Peyer's patch (tissue), 4 donors: ENCODE results near the gene PLAAT5. TPM values are rescaled to one million over a fixed set of nuclear protein-coding genes. Genes with fewer than 3 reads are reported as not detected.

Source experiments
- DNase-seq, 3 donors: peaks; one replicate each; pipeline ENCODE4 v3.0.0-alpha.2; 2017 to 2019
- H3K27ac ChIP-seq, 4 donors: fragments of 200-600 bp; sonication (generic); one replicate each; pipeline ENCODE4 v1.5.1; 2016 to 2019
- H3K27me3 ChIP-seq, 2 donors: fragments of 200-600 bp; sonication (generic); one replicate each; pipeline ENCODE4 v1.5.1; 2019
- H3K36me3 ChIP-seq, 3 donors: fragments of 200-600 bp; sonication (generic); one replicate each; pipeline ENCODE4 v1.5.1; 2016 to 2019
- H3K4me1 ChIP-seq, 4 donors: fragments of 200-600 bp; sonication (generic); one replicate each; pipeline ENCODE4 v1.5.1; 2016 to 2019
- H3K4me3 ChIP-seq, 4 donors: fragments of 200-600 bp; sonication (generic); 1 replicate in 3 of 4; 2 replicates in 1 of 4; pipeline ENCODE4 v1.5.1; 2016 to 2019; ENCODE audit warnings: mild to moderate bottlenecking in 1 of 4
- H3K9me3 ChIP-seq, 4 donors: fragments of 200-600 bp; sonication (generic); one replicate each; pipeline ENCODE4 v1.5.1; 2016 to 2019; ENCODE audit warnings: mild to moderate bottlenecking in 1 of 4
- POLR2A ChIP-seq, 2 donors: fragments of 450-650 bp; IDR thresholded peaks; one replicate each; pipeline ENCODE4 v1.5.1; 2017; ENCODE audit warnings: antibody characterized with exemption in 2 of 2, mild to moderate bottlenecking in 2 of 2, moderate library complexity in 2 of 2
- total RNA-seq, 4 donors: library from RNA; depleted of rRNA; stranded (reverse); fragments of >200 nt; gene quantifications; one replicate each; pipeline ENCODE4 v1.1.0, GENCODE V29; 2016
- TF ChIP-seq, protein P1 (sequence below), 6 experiments: fragments of 450-650 bp in 4 of 6; fragments of 200-600 bp in 2 of 6; sonication (generic) in 1 of 6; IDR thresholded peaks; one replicate each; pipeline ENCODE4 v1.5.1; 2017 to 2019; ENCODE audit warnings: antibody characterized with exemption in 6 of 6, mild to moderate bottlenecking in 3 of 6, moderate library complexity in 1 of 6

The PLAAT5 gene
- total RNA-seq, 4 donors from 2014 or later = 0.67 to 3.3 TPM; not detected in 2

DNA sequence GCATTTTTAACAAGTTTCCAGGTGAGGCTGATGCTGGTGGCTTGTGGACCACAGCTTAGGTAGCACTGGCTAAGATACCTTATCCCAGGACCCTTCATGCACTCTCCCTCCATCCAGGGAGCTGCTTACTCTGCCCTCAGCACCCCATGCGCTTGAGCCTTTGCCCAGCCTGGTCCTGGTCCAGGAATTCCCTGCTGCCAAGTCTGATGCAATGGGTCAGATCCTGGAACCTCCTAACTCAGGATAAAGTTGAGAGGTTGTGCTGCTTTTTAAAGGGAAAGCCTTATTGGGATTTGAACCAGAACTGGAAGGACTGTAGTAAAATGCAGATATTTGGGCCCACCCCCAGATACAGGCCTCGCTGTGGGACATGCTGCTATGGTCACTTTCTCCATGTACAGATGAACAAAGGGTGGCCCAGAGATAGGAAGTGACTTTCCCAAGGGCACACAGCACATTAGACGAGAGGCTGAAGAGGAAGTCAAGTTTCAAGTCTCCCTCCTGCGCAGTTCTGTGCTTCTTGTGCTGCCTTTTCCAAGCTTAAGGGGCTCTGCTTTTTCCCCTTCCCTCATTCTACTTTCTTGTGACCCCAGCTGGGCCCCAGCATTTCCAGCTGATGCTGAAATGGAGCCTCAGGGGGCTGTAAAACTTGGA, 14.1 kb upstream of the PLAAT5 start:
- DNase-seq = no peak

DNA sequence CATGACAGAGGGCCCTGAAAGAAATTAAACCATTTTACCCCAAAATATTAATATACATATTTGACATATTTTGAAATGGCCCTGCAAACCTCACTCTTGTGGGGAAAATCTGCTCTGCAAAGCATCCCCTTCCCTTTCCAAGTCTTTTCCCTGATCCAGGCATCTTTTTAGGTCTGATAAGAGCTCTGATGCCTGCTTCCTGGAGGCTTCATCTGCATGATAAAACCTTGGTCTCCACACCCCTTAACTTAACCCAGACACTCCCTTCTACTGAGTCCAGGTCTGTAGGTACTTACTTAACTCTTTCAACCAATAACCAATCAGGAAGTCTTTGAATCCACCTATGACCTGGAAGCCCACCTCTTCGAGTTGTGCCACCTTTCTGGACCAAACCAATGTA, 13.1 kb upstream of the PLAAT5 start:
- TF ChIP-seq, protein P1, sequence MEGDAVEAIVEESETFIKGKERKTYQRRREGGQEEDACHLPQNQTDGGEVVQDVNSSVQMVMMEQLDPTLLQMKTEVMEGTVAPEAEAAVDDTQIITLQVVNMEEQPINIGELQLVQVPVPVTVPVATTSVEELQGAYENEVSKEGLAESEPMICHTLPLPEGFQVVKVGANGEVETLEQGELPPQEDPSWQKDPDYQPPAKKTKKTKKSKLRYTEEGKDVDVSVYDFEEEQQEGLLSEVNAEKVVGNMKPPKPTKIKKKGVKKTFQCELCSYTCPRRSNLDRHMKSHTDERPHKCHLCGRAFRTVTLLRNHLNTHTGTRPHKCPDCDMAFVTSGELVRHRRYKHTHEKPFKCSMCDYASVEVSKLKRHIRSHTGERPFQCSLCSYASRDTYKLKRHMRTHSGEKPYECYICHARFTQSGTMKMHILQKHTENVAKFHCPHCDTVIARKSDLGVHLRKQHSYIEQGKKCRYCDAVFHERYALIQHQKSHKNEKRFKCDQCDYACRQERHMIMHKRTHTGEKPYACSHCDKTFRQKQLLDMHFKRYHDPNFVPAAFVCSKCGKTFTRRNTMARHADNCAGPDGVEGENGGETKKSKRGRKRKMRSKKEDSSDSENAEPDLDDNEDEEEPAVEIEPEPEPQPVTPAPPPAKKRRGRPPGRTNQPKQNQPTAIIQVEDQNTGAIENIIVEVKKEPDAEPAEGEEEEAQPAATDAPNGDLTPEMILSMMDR (IDR thresholded peaks at IDR 0.05) = no peak
- no peak for TF ChIP-seq POLR2A (IDR thresholded peaks at IDR 0.05)
- Histone ChIP-seq H3K9me3 (peaks cover 0 to 11% (median 3%) of the 10 kb centered on the region in 4 donors), H3K36me3 (no peaks in the 10 kb centered on the region), H3K4me3 (no peak overlapping the region), H3K27ac (no peak overlapping the region), H3K27me3 (no peaks in the 10 kb centered on the region), H3K4me1 (no peaks in the 10 kb centered on the region)
- no peak for DNase-seq

More for the DNA sequence above, 14.1 kb upstream of the PLAAT5 start:
- Histone ChIP-seq H3K36me3 (no peaks in the 10 kb centered on the region), H3K4me1 (no peaks in the 10 kb centered on the region), H3K27me3 (no peaks in the 10 kb centered on the region), H3K4me3 (no peak overlapping the region), H3K27ac (no peak overlapping the region), H3K9me3 (peaks cover 0 to 7% (median 2%) of the 10 kb centered on the region in 4 donors)
- TF ChIP-seq POLR2A (IDR thresholded peaks at IDR 0.05) = no peak
- TF ChIP-seq, protein P1 (IDR thresholded peaks at IDR 0.05) = no peak

DNA sequence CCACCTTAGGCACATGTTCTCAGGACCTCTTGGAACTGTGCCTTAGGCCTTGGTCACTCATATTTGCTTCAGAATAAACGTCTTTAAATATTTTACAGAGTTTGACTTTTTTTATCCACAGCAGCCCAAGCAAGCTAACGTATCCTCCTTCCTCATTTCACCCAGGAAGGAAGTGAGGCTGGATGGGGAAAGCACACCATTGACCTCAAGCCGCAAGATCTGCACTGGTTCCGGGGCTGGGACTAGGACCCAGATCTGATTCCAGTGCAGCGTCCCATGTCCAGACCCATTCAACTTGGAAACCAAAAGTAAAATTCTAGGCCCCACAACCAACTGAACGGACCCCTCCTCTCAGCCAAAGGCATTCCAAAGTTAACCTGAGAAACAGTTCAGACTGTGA, 12.5 kb upstream of the PLAAT5 start:
- no peaks in the 10 kb centered on the region for H3K27me3 ChIP-seq
- H3K36me3 ChIP-seq = no peaks in the 10 kb centered on the region
- no peak overlapping the region for H3K4me3 ChIP-seq
- no peaks in the 10 kb centered on the region for H3K4me1 ChIP-seq
- no peak overlapping the region for H3K27ac ChIP-seq
- no peak for TF ChIP-seq POLR2A (IDR thresholded peaks at IDR 0.05)
- TF ChIP-seq, protein P1 (IDR thresholded peaks at IDR 0.05) = no peak
- peaks cover 0 to 11% (median 3%) of the 10 kb centered on the region in 4 donors for H3K9me3 ChIP-seq
- no peak for DNase-seq

DNA sequence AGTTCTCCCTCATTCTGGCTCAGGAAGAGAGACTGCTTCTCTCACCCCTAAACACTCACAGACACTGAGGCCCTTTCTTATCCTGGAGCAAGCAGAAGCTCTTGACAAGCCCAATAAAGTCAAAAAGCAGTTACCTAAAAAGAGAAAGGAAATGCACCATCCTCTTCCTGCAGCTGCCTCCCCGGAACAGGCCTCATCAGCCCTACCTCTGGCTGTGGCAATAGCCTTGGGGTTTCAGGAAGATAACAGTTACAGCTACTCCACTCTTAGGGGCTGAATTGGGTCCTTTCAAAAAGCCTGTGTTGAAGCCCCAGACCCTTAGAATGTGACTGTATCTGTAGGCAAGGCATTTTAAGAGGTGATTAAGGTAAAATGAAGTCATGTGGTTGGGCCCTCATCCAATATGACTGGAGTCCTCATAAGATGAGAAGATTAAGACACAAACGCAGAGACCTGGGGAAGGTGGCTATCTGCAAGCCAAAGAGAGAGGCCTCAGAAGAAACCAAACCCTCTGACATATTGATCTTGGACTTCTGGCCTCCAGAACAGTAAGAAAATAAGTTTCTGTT, 11.4 kb upstream of the PLAAT5 start:
- Histone ChIP-seq H3K27ac (no peak overlapping the region), H3K4me3 (no peak overlapping the region), H3K4me1 (no peaks in the 10 kb centered on the region), H3K36me3 (no peaks in the 10 kb centered on the region), H3K9me3 (peaks cover 0 to 11% (median 3%) of the 10 kb centered on the region in 4 donors), H3K27me3 (no peaks in the 10 kb centered on the region)
- DNase-seq = no peak
- no peak for TF ChIP-seq POLR2A (IDR thresholded peaks at IDR 0.05)
- TF ChIP-seq, protein P1 (IDR thresholded peaks at IDR 0.05) = no peak

DNA sequence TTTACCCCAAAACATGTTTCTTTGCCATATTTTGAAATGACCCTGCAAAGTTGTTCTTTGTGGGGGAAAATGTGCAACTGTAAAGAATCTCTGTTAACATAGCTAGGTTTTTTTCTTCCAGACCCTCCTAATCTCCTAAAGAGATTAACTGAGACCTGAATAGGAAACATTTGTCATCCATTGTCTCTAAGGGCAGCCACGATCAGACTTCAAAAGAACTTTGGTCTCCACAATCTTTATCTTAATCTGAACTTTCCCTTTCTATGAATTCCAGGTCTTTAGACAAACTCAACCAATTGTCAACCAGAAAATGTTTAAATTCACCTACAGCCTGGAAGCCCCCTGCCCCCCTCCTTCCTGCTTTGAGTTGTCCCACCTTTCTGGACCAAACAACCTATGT, 10.3 kb upstream of the PLAAT5 start:
- H3K4me1 ChIP-seq = no peaks in the 10 kb centered on the region
- no peak for DNase-seq
- peaks cover 0 to 11% (median 3%) of the 10 kb centered on the region in 4 donors for H3K9me3 ChIP-seq
- no peaks in the 10 kb centered on the region for H3K36me3 ChIP-seq
- H3K27ac ChIP-seq = no peak overlapping the region
- no peak overlapping the region for H3K4me3 ChIP-seq
- no peak for TF ChIP-seq POLR2A (IDR thresholded peaks at IDR 0.05)
- TF ChIP-seq, protein P1 (IDR thresholded peaks at IDR 0.05) = no peak
- no peaks in the 10 kb centered on the region for H3K27me3 ChIP-seq
